ENCODE results near the gene SMIM1.
"Not testable (repeated sequence)": the region's sequence is repeated elsewhere in the genome, so short reads cannot be mapped to it uniquely, and the experiment has no call there.

SMIM1 gene

DNA sequence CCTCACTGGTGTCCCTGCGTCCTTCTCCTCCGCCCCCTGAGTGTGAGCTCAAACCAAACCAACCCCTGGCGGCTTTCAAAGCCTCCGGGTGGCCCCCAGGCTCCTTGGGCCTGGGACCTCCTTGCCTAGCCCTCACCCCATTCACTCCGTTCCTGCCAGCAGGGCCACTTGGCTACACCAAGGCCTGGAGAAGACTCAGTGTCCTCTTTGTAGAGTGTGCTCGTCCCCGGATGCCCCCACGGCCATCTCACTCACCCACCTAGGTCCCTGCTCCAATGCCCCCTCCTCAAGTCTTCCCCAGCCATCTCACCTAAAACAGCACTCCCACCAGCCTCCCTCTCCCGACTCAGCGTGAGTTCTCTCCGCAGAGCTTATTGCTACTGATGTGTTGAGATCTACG is 27.5 kb upstream of the SMIM1 start:
- DNase-seq (no peak), ATAC-seq (no peak)
- H3K9me3 Mint-ChIP-seq: no peaks in the 10 kb centered on the region
- H3K4me3 Mint-ChIP-seq: no peak overlapping the region
- H3K4me1 Mint-ChIP-seq: peaks cover 22% of the 10 kb centered on the region
- no peak overlapping the region for H3K27ac Mint-ChIP-seq
- peaks cover 5% of the 10 kb centered on the region for H3K36me3 Mint-ChIP-seq (ENCODE audit: low read depth)
- no peaks in the 10 kb centered on the region for H3K27me3 Mint-ChIP-seq

- DNase-seq: no peak
- no peaks in the 10 kb centered on the region for H3K27me3 Mint-ChIP-seq
- H3K36me3 Mint-ChIP-seq (ENCODE audit: low read depth): peaks cover 5% of the 10 kb centered on the region
- H3K4me1 Mint-ChIP-seq: peaks cover 22% of the 10 kb centered on the region
- ATAC-seq: no peak
- H3K27ac Mint-ChIP-seq: peak overlapping the region; percentile 77
- peak overlapping the region; percentile 83 for H3K4me3 Mint-ChIP-seq
- H3K9me3 Mint-ChIP-seq: no peaks in the 10 kb centered on the region
These were observed 26.8 kb upstream of the SMIM1 start for GRCh38 chr1:3745590-3746381.

GRCh38 chr1:3746389-3746829 is 26.1 kb upstream of the SMIM1 start:
- Mint-ChIP-seq H3K27me3 (no peaks in the 10 kb centered on the region), H3K36me3 (ENCODE audit: low read depth) (peaks cover 4% of the 10 kb centered on the region), H3K4me3 (peak overlapping the region; percentile 83), H3K9me3 (no peaks in the 10 kb centered on the region), H3K4me1 (peaks cover 22% of the 10 kb centered on the region), H3K27ac (peak overlapping the region; percentile 77)
- ATAC-seq: no peak
- DNase-seq: no peak

DNA sequence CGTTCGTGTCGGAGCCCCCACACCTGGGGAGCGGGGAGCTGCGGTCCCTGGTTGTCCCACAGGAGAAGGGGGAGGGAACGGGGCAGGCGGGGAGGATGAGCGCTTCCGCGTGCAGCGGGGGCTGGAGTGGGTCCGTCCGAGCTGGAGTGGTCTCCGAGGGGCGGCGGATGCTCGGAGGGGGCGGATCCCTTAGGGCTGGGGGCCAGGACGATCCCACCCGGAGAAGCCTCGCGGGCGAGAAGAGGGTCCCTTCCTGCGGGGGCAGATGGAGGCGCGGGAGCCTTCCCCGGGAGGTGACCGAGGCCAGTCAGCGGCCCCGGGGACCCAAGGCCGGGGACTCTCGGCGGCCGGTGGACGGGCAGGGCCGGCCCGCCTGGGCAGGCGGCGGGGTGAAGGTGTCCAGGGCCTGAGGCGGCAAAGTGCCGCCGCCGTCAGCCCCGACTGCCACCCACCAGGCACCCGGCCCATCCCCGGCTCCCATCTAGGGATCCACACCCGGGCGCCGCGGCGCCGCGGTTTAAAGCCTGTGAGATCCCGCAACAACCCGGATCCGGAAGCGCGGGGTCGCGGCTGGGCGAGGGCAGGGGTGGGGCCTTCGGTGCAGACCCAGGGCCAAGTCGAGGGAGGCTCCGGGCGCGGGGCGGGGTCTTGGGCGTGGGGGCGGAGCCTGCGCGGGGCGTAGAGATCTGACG is 25.6 kb upstream of the SMIM1 start:
- Mint-ChIP-seq H3K27ac (peak overlapping the region; percentile 77), H3K27me3 (no peaks in the 10 kb centered on the region), H3K4me1 (peaks cover 22% of the 10 kb centered on the region), H3K4me3 (peak overlapping the region; percentile 83), H3K9me3 (no peaks in the 10 kb centered on the region), H3K36me3 (ENCODE audit: low read depth) (peaks cover 2% of the 10 kb centered on the region)
- ATAC-seq: peak; percentile 94
- peak; percentile 90 for DNase-seq

GRCh38 chr1:3747522-3747848 is 25.1 kb upstream of the SMIM1 start:
- Mint-ChIP-seq H3K27me3 (no peaks in the 10 kb centered on the region), H3K36me3 (ENCODE audit: low read depth) (peaks cover 2% of the 10 kb centered on the region), H3K4me1 (peaks cover 22% of the 10 kb centered on the region), H3K27ac (no peak overlapping the region), H3K4me3 (peak overlapping the region; percentile 83), H3K9me3 (no peaks in the 10 kb centered on the region)
- ATAC-seq (no peak), DNase-seq (no peak)

DNA sequence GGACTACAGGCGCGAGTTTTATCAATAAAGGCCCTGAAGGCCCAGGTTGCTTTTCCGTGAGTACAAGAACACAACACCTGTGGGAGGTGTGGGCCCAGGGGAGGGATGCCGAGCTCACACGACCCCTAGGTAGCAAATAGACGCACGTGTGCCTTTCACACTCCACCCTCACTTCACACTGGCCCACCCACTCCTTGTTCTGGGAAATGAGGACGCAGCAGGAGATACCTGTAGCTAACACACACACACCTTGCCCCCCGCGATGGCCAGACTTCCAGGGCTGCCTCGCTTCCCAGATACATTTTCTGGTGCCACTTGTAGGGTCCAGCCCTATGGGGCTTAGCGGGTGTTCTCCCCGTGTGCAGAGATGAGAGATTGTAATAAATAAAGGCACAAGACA is 24.6 kb upstream of the SMIM1 start:
- Mint-ChIP-seq H3K27ac (no peak overlapping the region), H3K9me3 (no peaks in the 10 kb centered on the region), H3K4me1 (peaks cover 22% of the 10 kb centered on the region), H3K36me3 (ENCODE audit: low read depth) (peaks cover 2% of the 10 kb centered on the region), H3K4me3 (peak overlapping the region; percentile 83), H3K27me3 (no peaks in the 10 kb centered on the region)
- ATAC-seq (no peak), DNase-seq (no peak)

DNA sequence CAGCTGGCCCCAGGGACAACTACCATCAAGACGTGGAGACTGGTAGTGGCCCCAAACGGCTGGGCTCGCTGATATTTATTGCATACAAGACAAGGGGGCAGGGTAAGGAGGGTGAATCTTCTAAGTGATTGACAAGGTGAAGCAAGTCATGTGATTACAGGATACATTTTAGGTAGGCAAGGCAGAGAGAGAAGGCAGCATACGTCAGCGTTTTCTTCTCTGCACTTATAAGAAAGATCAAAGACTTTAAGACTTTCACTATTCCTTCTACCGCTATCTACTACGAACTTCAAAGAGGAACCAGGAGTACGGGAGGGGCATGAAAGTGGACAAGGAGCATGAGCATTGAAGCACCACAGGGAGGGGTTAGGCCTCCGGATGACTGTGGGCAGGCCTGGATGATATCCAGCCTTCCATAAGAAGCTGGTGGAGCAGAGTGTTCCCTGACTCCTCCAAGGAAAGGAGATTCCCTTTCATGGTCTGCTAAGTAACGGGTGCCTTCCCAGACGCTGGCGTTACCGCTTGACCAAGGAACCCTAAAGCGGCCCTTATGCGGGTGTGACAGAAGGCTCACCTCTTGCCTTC is 24.1 kb upstream of the SMIM1 start:
- Mint-ChIP-seq H3K4me3 (peak overlapping the region; percentile 83), H3K4me1 (peaks cover 22% of the 10 kb centered on the region), H3K27ac (peak overlapping the region; percentile 39)
- DNase-seq; ATAC-seq; H3K9me3 Mint-ChIP-seq; H3K27me3 Mint-ChIP-seq; H3K36me3 Mint-ChIP-seq (ENCODE audit: low read depth): not testable (repeated sequence)

DNA sequence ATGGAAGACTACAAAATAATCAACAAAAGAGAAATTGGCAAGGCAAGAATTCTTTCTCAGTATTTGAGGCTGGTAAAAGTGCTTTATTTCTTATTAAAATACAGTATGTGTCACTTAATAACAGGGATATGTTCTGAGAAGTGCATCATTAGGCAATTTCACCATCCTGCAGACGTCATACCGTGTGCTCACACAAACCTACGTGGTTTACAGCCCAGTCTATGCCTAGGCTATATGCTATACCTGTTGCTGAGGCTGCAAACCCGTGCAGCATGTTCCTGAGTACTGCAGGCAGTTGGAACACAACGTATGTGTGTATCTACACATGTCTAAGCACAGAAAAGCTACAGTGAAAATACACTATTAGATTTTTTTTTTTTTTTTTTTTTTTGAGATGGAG is 23.0 kb upstream of the SMIM1 start:
- Mint-ChIP-seq H3K36me3 (ENCODE audit: low read depth) (peaks cover 2% of the 10 kb centered on the region), H3K4me3 (no peak overlapping the region), H3K27ac (no peak overlapping the region), H3K27me3 (no peaks in the 10 kb centered on the region), H3K9me3 (no peaks in the 10 kb centered on the region), H3K4me1 (peaks cover 22% of the 10 kb centered on the region)
- ATAC-seq (no peak), DNase-seq (no peak)

DNA sequence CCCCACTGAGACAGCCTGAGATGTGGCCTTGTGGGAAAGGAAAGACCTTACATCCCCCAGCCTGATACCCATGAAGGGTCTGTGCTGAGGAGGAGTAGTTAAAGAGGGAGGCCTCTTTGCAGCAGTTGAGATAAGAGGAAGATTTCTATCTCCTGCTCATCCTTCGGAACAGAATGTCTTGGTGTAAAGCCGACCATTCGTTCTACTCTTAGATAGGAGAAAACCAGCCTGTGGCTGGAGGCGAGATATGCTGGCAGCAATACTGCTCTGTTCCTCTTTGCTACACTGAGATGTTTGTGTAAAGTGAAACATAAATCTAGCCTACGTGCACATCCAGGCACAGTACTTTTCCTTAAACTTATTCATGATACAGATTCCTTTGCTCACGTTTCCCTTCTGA is 21.8 kb upstream of the SMIM1 start:
- ATAC-seq (no peak), DNase-seq (no peak)
- H3K4me1 Mint-ChIP-seq: peaks cover 14% of the 10 kb centered on the region
- no peak overlapping the region for H3K4me3 Mint-ChIP-seq
- no peak overlapping the region for H3K27ac Mint-ChIP-seq
- H3K36me3 Mint-ChIP-seq (ENCODE audit: low read depth): no peaks in the 10 kb centered on the region
- no peaks in the 10 kb centered on the region for H3K9me3 Mint-ChIP-seq
- H3K27me3 Mint-ChIP-seq: no peaks in the 10 kb centered on the region

DNA sequence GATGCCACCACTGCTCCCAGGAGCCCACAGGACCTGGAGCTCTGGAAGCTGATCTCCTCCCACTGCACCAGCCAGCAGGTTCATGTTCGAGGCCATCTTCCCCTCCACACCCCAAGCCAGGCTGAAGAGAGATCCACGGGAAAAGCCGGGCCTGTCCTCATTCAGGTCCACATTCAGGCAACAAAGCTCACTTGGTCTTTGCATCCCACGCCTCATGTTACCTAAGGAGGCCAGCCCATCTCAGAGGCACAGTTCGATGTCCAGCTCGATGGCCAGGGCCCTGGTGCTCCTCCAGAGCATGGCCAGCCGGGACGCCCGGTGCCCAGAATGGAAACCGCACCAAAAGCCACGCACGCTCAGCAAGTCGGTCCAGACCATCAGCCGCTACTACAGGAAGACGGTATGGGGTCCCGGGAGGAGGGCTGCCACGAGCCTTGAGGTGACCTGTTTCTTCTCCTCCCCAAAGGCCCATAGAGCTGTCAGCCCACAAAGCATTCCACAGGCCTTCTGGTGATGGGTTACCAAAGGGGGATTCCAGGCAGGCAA is 20.1 kb upstream of the SMIM1 start, which contains the start of gene CCDC27:
CCDC27 (plus strand) TSS at position 51 of the 546 bp plus-strand sequence; CDS start at position 83, 32 bp downstream.
- Mint-ChIP-seq H3K4me3 (no peak within 1 kb of the TSS), H3K27ac (no peak within 1 kb of the TSS), H3K36me3 (ENCODE audit: low read depth) (no peaks in the 10 kb centered on the region), H3K9me3 (no peaks in the 10 kb centered on the region), H3K27me3 (no peaks in the 10 kb centered on the region), H3K4me1 (peaks cover 6% of the 10 kb centered on the region)
- ATAC-seq (no peak), DNase-seq (no peak)

- H3K36me3 Mint-ChIP-seq (ENCODE audit: low read depth): no peaks in the 10 kb centered on the region
- H3K27me3 Mint-ChIP-seq: peaks cover 4% of the 10 kb centered on the region
- DNase-seq: no peak
- H3K9me3 Mint-ChIP-seq: no peaks in the 10 kb centered on the region
- no peaks in the 10 kb centered on the region for H3K4me1 Mint-ChIP-seq
- no peak for ATAC-seq
- H3K4me3 Mint-ChIP-seq: no peak overlapping the region
- no peak overlapping the region for H3K27ac Mint-ChIP-seq
These were observed 18.7 kb upstream of the SMIM1 start for GRCh38 chr1:3753656-3754454.

- peaks cover 21% of the 10 kb centered on the region for H3K27me3 Mint-ChIP-seq
- ATAC-seq: no peak
- no peak overlapping the region for H3K27ac Mint-ChIP-seq
- H3K4me1 Mint-ChIP-seq: no peaks in the 10 kb centered on the region
- no peaks in the 10 kb centered on the region for H3K36me3 Mint-ChIP-seq (ENCODE audit: low read depth)
- no peak overlapping the region for H3K4me3 Mint-ChIP-seq
- no peaks in the 10 kb centered on the region for H3K9me3 Mint-ChIP-seq
- DNase-seq: no peak
These were observed 16.2 kb upstream of the SMIM1 start for GRCh38 chr1:3756394-3756793.

DNA sequence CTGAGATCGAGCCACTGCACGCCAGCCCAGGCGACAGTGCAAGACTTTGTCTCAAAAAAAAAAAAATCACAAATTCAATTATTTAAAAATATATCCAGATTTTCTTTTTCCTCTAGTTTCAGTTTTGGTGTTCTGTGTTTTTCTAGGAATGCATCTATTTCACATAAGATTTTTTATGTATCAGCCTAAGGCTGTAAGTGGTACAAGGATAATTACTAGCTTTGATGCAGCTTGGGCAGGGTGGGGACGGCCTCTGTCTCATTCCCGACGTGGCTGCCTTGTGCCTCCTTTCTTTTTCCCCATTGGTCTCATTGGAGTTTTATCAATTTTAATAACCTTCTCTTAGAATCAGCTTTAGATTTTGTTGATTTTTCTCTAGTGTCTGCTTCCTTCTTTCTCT is 13.4 kb upstream of the SMIM1 start:
- Mint-ChIP-seq H3K36me3 (ENCODE audit: low read depth) (no peaks in the 10 kb centered on the region), H3K9me3 (no peaks in the 10 kb centered on the region), H3K4me3 (no peak overlapping the region), H3K27ac (no peak overlapping the region), H3K4me1 (no peaks in the 10 kb centered on the region), H3K27me3 (peaks cover 21% of the 10 kb centered on the region)
- DNase-seq (no peak), ATAC-seq (no peak)

- peaks cover 21% of the 10 kb centered on the region for H3K27me3 Mint-ChIP-seq
- DNase-seq (no peak), ATAC-seq (no peak)
- H3K36me3 Mint-ChIP-seq (ENCODE audit: low read depth): no peaks in the 10 kb centered on the region
- H3K4me1 Mint-ChIP-seq: no peaks in the 10 kb centered on the region
- H3K4me3 Mint-ChIP-seq: no peak overlapping the region
- no peak overlapping the region for H3K27ac Mint-ChIP-seq
- H3K9me3 Mint-ChIP-seq: no peaks in the 10 kb centered on the region
These were observed 12.8 kb upstream of the SMIM1 start for GRCh38 chr1:3759796-3760195.
